K562 (cell line): Measurements from ENCODE around the gene QPRT. TPM values are rescaled to one million over a fixed set of nuclear protein-coding genes. Genes with fewer than 3 reads are reported as not detected.

ENCODE experiments used
- BHLHE40 ChIP-seq: IDR thresholded peaks from 2 replicates; pipeline ENCODE4 v1.6.1; 2011; ENCODE audit warnings: low read length, improper control_type of control experiment
- DNMT1 ChIP-seq: fragments of 450-650 bp; IDR thresholded peaks from 2 replicates; pipeline ENCODE4 v1.6.1; 2016; ENCODE audit warnings: antibody characterized with exemption, mild to moderate bottlenecking
- ELF1 ChIP-seq: fragments of 200-800 bp; sonication (Bioruptor generic); IDR thresholded peaks from 2 replicates; pipeline ENCODE4 v1.6.1; 2016; ENCODE audit warnings: missing genetic modification characterization, missing compliant biosample characterization
- FOXJ3 ChIP-seq: sonication (generic); formaldehyde crosslinking; IDR thresholded peaks from 2 replicates; pipeline ENCODE4 v1.4.0; 2020; ENCODE audit warnings: mild to moderate bottlenecking, missing genetic modification reagents
- GTF2F1 ChIP-seq: IDR thresholded peaks from 2 replicates; pipeline ENCODE4 v1.6.1; 2011; ENCODE audit warnings: low read depth, low read length, improper control_type of control experiment
- POLR2H ChIP-seq: IDR thresholded peaks from 2 replicates; pipeline ENCODE4 v1.6.1; 2016; ENCODE audit warnings: missing genetic modification characterization, low read depth, mild to moderate bottlenecking, control low read depth, missing compliant biosample characterization, moderate library complexity
- RB1 ChIP-seq: fragments of 450-650 bp; IDR thresholded peaks from 2 replicates; pipeline ENCODE4 v1.6.1; 2017; ENCODE audit warnings: low read depth, mild to moderate bottlenecking
- TAF15 ChIP-seq: fragments of 200-400 bp; formaldehyde crosslinking; IDR thresholded peaks from 2 replicates; pipeline ENCODE4 v1.6.1; 2017; ENCODE audit warnings: mild to moderate bottlenecking, low read depth, low read length, moderate library complexity
- ZNF444 ChIP-seq: fragments of 250-450 bp; sonication (Bioruptor Pico); IDR thresholded peaks from 2 replicates; pipeline ENCODE4 v1.4.0; 2020; ENCODE audit warnings: mild to moderate bottlenecking, moderate library complexity
- ZNF507 ChIP-seq: conservative IDR thresholded peaks from 2 replicates; pipeline ENCODE4 v1.6.1; 2017; ENCODE audit warnings: missing genetic modification characterization, missing compliant biosample characterization
- polyA plus RNA-seq, 8 experiments: library from polyadenylated mRNA; depleted of rRNA in 4 of 8; stranded (reverse) in 5 of 8; unstranded in 3 of 8; fragments of >200 nt; fragmentation: Nextera tagmentation in 2 of 8; fragmentation: Illumina TruSeq in 1 of 8; extraction: Ambion mirVana in 2 of 8; extraction: Trizol in 1 of 8; gene quantifications; 2 replicates each; pipeline versions ENCODE4 v1.2.1 to v1.2.3, GENCODE V29; 2011 to 2014; ENCODE audit warnings: inconsistent platforms in 1 of 8, missing spikeins in 1 of 8
- total RNA-seq, 7 experiments: library from RNA; depleted of rRNA in 6 of 7; stranded (reverse); fragments of >200 nt in 6 of 7; fragmentation: Illumina TruSeq in 2 of 7; extraction: Trizol in 2 of 7; gene quantifications; 2 replicates each; pipeline versions ENCODE4 v1.2.1 to v1.2.3, GENCODE V29; 2011 to 2021; ENCODE audit warnings: low replicate concordance in 1 of 7
- TF ChIP-seq, protein P1 (sequence below): conservative IDR thresholded peaks from 2 replicates; pipeline ENCODE4 v1.6.1; 2011; ENCODE audit warnings: low read depth, mild to moderate bottlenecking, low read length; ENCODE audit not compliant: control insufficient read depth
- TF ChIP-seq, protein P2 (sequence below), 2 experiments: IDR thresholded peaks in 1 of 2; conservative IDR thresholded peaks in 1 of 2; 2 replicates each; pipeline ENCODE4 v1.6.1; 2016; ENCODE audit warnings: low read depth in 2 of 2, mild to moderate bottlenecking in 1 of 2, missing compliant biosample characterization in 1 of 2, missing genetic modification characterization in 1 of 2, moderate library complexity in 1 of 2
- TF ChIP-seq, protein P3 (sequence below): fragments of 250-450 bp; sonication (Bioruptor Pico); IDR thresholded peaks from 2 replicates; pipeline ENCODE4 v1.4.0; 2020
- TF ChIP-seq, protein P4 (sequence below): fragments of 250-450 bp; sonication (Bioruptor Pico); IDR thresholded peaks from 2 replicates; pipeline ENCODE4 v1.6.1; 2021; ENCODE audit warnings: mild to moderate bottlenecking

The QPRT gene
- total and polyA plus RNA-seq, 9 of the 15 experiments (the other 6 are each of a cell fraction or from before 2014, with no cell fraction given): 7.7 to 112 (median 64.1) TPM

DNA sequence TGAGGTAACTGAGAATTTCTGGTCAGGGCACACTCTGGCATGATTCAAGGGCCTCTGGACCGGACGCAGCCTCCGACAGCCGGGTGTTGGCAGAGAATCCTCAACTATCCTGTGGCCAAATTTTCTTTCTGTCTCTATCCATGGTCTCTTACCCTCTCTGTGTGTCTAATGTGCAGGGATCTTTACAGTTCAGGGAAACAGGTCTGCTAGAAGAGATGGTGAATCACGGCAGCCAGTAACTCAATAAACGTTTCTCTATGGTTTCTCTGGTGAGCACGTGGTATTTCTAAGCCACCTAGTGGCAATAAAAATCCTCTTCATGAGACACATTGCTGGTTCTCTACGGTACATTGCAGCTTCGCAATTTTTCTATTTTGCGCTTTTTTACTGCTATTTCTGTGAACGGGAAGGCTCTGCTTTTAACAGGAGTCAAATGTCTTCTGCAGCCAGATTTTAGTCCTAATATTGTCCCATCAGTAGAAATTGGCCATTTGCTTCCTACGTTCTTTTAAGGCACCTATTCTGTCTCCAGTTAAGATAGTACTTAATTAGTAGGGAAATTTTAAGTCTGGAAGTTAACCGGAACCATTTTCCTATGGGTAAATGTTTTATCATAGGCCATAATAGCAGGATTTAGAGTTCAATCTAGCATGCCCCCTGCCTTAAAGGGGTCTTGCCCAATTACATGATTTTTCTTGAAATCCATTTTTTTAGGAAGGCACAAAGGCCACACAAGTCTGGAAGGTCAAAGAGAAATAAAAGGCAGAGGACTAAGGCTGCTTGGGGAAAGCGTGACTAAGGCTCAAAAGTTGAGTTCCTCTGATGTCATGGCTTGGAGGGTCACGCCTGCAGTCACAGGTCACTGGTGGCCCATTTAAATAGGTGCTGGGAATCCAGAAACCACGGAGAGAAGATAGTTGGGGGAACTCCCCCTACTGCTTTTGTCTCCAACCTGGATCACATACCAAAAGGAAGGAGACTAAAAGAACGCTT is 31.5 kb downstream of the QPRT start (continued):
- no peak for TF ChIP-seq GTF2F1
- TF ChIP-seq BHLHE40: peak; percentile 55; the same call in 1 of the 2 replicates
- no peak for TF ChIP-seq ELF1
- TF ChIP-seq POLR2H (tag): no peak
- no peak for TF ChIP-seq ZNF507 (tag)
- TF ChIP-seq, protein P1, sequence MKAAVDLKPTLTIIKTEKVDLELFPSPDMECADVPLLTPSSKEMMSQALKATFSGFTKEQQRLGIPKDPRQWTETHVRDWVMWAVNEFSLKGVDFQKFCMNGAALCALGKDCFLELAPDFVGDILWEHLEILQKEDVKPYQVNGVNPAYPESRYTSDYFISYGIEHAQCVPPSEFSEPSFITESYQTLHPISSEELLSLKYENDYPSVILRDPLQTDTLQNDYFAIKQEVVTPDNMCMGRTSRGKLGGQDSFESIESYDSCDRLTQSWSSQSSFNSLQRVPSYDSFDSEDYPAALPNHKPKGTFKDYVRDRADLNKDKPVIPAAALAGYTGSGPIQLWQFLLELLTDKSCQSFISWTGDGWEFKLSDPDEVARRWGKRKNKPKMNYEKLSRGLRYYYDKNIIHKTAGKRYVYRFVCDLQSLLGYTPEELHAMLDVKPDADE: no peak
- TF ChIP-seq, protein P2, sequence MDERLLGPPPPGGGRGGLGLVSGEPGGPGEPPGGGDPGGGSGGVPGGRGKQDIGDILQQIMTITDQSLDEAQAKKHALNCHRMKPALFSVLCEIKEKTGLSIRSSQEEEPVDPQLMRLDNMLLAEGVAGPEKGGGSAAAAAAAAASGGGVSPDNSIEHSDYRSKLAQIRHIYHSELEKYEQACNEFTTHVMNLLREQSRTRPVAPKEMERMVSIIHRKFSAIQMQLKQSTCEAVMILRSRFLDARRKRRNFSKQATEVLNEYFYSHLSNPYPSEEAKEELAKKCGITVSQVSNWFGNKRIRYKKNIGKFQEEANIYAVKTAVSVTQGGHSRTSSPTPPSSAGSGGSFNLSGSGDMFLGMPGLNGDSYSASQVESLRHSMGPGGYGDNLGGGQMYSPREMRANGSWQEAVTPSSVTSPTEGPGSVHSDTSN (CRISPR knock-in tag; IDR thresholded peaks at IDR 0.05; ENCODE audit: low read depth): no peak
- TF ChIP-seq, protein P2 (tag; conservative IDR thresholded peaks at IDR 0.05; ENCODE audit: low read depth): no peak
- no peak for TF ChIP-seq FOXJ3 (CRISPR knock-in tag)
- no peak for TF ChIP-seq TAF15
- TF ChIP-seq, protein P3, sequence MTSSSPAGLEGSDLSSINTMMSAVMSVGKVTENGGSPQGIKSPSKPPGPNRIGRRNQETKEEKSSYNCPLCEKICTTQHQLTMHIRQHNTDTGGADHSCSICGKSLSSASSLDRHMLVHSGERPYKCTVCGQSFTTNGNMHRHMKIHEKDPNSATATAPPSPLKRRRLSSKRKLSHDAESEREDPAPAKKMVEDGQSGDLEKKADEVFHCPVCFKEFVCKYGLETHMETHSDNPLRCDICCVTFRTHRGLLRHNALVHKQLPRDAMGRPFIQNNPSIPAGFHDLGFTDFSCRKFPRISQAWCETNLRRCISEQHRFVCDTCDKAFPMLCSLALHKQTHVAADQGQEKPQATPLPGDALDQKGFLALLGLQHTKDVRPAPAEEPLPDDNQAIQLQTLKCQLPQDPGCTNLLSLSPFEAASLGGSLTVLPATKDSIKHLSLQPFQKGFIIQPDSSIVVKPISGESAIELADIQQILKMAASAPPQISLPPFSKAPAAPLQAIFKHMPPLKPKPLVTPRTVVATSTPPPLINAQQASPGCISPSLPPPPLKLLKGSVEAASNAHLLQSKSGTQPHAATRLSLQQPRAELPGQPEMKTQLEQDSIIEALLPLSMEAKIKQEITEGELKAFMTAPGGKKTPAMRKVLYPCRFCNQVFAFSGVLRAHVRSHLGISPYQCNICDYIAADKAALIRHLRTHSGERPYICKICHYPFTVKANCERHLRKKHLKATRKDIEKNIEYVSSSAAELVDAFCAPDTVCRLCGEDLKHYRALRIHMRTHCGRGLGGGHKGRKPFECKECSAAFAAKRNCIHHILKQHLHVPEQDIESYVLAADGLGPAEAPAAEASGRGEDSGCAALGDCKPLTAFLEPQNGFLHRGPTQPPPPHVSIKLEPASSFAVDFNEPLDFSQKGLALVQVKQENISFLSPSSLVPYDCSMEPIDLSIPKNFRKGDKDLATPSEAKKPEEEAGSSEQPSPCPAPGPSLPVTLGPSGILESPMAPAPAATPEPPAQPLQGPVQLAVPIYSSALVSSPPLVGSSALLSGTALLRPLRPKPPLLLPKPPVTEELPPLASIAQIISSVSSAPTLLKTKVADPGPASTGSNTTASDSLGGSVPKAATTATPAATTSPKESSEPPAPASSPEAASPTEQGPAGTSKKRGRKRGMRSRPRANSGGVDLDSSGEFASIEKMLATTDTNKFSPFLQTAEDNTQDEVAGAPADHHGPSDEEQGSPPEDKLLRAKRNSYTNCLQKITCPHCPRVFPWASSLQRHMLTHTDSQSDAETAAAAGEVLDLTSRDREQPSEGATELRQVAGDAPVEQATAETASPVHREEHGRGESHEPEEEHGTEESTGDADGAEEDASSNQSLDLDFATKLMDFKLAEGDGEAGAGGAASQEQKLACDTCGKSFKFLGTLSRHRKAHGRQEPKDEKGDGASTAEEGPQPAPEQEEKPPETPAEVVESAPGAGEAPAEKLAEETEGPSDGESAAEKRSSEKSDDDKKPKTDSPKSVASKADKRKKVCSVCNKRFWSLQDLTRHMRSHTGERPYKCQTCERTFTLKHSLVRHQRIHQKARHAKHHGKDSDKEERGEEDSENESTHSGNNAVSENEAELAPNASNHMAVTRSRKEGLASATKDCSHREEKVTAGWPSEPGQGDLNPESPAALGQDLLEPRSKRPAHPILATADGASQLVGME (CRISPR knock-in tag): no peak
- TF ChIP-seq, protein P4, sequence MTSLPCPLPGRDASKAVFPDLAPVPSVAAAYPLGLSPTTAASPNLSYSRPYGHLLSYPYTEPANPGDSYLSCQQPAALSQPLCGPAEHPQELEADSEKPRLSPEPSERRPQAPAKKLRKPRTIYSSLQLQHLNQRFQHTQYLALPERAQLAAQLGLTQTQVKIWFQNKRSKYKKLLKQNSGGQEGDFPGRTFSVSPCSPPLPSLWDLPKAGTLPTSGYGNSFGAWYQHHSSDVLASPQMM (CRISPR knock-in tag): no peak
- peak; percentile 39; the same call in 1 of the 2 replicates for TF ChIP-seq RB1
- TF ChIP-seq DNMT1: no peak
- no peak for TF ChIP-seq ZNF444 (CRISPR knock-in tag)
